SK-N-DZ (cell line): Measurements from ENCODE around the gene FAHD1. TPM values are rescaled to one million over a fixed set of nuclear protein-coding genes. Genes with fewer than 3 reads are reported as not detected.

Source experiments
- DNase-seq: peaks from one replicate; pipeline ENCODE4 v3.0.0-alpha.2; 2015; ENCODE audit warnings: low spot score
- polyA plus RNA-seq, 2 experiments: library from polyadenylated mRNA; depleted of rRNA; stranded (reverse); fragments of >200 nt; gene quantifications; 2 replicates each; pipeline ENCODE4 v1.2.3, GENCODE V29; 2014

The FAHD1 gene
- 63.4 and 97.7 TPM in 2 replicates for polyA plus RNA-seq (2014; cell fraction: cytosol; rRNA removed)
- polyA plus RNA-seq (2014; cell fraction: nucleus; rRNA removed) = 17.8 and 19.4 TPM in 2 replicates

- DNase-seq = peak; percentile 95
Observed at GRCh38 chr16:1826691-1827573, at the start of gene FAHD1, which contains the start of gene HAGH. TSS of gene FAHD1 (plus strand) at chr16:1827206. CDS start at chr16:1827239, 33 bp downstream. TSS of gene HAGH (minus strand) at chr16:1826825. CDS start at chr16:1826787, 38 bp downstream.

GRCh38 chr16:1777375-1778199, 49.4 kb upstream of the FAHD1 start:
- no peak for DNase-seq

- DNase-seq = no peak
Observed at GRCh38 chr16:1778200-1779179, 48.5 kb upstream of the FAHD1 start.

GRCh38 chr16:1779234-1779701, 47.7 kb upstream of the FAHD1 start:
- DNase-seq = no peak

DNA sequence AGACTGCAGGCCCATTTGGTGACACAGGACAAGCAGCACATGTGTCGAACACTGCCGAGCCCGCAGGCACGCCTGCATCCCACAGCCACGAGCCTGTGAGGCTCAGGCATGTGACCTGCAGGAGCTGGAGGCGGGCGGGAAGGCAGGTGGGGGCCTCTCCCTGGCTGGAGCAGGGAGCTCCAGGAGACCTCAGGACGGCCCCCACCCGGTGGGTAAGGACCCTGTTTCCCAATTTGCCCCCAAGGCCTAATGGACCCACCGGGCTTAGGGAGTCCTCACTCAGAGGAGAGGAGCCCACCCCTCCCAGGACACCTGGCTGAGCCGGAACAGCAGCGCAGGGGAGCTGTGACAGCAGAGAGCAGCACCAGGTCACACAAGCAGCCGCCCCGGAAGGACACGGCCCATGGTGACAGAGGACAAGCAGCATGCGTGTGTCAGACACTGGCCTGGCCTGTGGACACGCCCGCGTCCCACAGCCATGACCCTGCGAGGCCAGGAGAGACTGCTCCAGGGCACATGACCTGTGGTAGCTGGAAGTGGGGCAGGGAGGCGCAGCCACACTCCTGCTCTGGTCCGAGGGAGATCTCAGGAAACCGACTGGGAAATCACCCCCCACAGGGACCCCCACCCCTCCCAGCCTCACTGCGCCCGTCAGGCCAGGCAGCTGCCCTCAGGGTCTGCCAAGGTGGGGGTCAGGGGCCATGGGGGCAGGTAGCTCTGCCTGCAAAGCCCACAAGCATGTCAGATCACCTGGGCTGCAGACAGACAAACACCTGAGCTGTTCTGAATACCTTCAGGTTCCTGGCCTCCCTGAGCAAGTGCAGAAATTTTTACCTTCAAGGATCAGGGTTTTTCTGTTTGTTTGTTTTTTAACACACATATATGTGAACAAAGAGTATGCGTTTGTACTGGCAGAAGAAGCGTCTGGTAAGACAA, 47.0 kb upstream of the FAHD1 start:
- no peak for DNase-seq

- DNase-seq = no peak
Observed at GRCh38 chr16:1780677-1781072, 46.3 kb upstream of the FAHD1 start.

- no peak for DNase-seq
Observed at GRCh38 chr16:1781254-1781653, 45.8 kb upstream of the FAHD1 start.

GRCh38 chr16:1781758-1782407, 45.1 kb upstream of the FAHD1 start:
- DNase-seq = no peak

- peak; percentile 100 for DNase-seq
Observed at GRCh38 chr16:1782408-1783264, 44.4 kb upstream of the FAHD1 start, which contains the start of the genes NUBP2 and SPSB3. TSS of gene NUBP2 (plus strand) at chr16:1782960. CDS start at chr16:1783021, 61 bp downstream. TSS of gene SPSB3 (minus strand) at chr16:1782571. CDS start at chr16:1781483, 1,088 bp downstream.

GRCh38 chr16:1784977-1785845, 41.8 kb upstream of the FAHD1 start:
- DNase-seq = no peak

DNA sequence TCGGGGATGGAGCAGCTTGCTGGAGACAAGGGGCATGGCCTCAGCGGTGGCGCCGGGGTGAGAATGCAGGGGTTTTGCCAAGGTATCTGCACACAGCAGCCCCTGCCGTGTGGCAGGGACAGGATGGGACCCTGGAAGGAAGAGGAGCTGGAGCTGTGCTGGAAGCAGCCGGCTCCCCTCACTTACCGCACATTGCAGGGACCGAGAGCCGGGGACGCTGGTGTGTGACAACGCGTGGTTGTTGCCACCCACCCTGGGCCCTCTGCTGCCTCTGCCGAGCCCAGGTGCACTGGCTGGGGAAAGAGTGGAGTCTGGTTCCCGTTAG, 41.2 kb upstream of the FAHD1 start:
- no peak for DNase-seq

DNA sequence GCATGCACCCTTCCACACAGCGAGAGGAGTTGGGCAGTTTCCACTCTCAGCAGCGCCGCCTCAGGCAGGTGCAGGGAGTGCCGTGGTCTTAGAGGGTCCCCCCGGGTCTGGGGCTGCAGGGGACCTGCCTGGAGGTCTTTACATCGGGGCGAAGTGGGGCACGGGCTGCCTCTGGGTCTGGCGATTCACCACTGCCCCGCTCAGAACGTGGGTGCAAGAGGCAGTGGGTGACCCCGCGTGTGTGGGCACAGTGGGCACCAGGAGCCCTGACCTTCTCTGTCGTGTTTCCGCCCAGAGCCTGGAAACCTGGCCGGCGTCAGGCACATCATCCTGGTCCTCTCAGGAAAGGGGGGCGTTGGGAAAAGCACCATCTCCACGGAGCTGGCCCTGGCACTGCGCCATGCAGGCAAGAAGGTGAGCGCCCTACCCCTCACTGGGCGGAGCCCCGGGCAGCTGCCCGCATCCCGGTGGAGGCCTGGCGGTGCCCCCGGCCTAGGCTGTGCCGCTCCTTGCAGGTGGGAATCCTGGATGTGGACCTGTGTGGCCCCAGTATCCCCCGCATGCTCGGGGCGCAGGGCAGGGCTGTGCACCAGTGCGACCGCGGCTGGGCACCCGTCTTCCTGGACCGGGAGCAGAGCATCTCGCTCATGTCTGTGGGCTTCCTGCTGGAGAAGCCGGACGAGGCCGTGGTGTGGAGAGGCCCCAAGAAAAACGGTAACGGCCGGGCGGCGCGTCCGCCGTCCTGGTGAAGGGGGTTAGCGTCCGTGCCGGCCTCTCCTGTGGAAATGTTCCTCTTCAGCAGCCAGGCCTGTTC, 40.6 kb upstream of the FAHD1 start:
- DNase-seq = no peak

DNA sequence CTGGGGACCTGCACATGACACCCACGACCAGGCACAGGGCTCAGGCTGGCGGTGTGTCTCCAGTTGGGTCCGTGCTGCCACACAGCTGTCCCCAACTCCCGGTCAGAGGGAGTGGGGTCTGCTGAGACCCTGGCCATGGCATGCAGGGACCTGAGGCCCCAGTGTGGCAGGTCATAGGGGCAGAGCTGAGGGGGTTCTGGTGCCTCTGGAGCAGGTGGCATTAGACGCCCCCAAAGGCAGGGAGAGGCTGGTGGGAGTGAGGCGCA, 40.0 kb upstream of the FAHD1 start:
- DNase-seq = no peak

DNA sequence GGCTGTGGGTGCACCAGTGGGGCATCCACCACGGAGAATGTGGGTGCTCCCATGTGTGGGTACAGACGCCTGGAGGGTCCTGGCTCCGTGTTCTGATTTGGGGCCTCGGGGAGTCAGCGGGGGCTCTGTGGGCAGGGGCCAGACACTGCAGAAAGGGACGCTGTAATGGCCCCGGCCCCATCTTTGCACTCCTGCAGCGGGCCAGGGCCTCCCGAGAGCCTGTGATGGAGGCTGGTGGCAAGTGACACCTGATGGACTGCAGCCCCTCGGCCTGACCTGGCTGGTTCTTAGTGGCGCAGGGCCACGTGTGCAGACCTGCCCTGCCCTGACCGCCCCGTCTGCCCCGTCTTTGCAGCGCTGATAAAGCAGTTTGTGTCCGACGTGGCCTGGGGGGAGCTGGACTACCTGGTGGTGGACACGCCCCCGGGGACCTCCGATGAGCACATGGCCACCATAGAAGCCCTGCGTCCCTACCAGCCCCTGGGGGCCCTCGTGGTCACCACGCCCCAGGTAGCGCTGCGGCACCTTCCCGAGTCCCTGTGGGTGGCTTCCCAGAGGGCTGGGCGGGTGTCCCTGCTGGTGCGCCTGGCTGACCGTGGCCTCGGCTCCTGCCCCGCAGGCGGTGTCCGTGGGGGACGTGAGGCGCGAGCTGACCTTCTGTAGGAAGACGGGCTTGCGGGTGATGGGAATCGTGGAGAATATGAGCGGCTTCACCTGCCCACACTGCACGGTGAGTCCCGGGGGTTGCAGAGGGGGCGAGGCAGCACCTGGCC, 39.5 kb upstream of the FAHD1 start:
- no peak for DNase-seq

DNA sequence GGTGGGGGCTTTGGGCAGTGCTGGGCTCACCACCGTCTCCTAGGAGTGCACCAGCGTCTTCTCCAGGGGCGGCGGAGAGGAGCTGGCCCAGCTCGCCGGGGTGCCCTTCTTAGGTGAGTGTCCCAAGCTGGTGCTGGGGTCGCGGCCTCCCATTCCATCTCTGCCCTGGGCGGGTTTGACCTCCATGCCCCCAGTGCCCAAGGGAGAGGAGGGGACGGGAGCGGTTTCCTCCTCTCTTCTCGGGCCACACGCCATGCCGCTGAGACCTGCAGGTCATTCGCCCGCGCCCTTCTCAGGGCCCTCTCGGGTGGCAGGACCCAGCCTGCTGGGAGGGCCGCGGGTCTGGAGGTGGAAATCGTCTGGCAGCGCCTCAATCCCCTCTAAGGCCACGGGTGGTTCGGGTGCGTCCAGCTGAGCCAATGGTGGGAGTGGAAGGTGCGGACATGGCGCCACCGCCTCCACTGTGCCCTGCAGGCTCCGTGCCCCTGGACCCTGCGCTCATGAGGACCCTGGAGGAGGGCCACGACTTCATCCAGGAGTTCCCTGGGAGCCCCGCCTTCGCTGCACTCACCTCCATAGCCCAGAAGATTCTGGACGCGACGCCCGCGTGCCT, 38.8 kb upstream of the FAHD1 start:
- DNase-seq = no peak
